ENCODE measurements around the gene DERA. TPM values are rescaled to one million over a fixed set of nuclear protein-coding genes. Genes with fewer than 3 reads are reported as not detected.
A peak's percentile ranks its signal among the peaks of the same experiment; 100 is the strongest.

Gene DERA
- polyA plus RNA-seq, 1 donor (not counting 4 experiments of a cell fraction or from before 2014, with no cell fraction given): 34.2 TPM

DNA sequence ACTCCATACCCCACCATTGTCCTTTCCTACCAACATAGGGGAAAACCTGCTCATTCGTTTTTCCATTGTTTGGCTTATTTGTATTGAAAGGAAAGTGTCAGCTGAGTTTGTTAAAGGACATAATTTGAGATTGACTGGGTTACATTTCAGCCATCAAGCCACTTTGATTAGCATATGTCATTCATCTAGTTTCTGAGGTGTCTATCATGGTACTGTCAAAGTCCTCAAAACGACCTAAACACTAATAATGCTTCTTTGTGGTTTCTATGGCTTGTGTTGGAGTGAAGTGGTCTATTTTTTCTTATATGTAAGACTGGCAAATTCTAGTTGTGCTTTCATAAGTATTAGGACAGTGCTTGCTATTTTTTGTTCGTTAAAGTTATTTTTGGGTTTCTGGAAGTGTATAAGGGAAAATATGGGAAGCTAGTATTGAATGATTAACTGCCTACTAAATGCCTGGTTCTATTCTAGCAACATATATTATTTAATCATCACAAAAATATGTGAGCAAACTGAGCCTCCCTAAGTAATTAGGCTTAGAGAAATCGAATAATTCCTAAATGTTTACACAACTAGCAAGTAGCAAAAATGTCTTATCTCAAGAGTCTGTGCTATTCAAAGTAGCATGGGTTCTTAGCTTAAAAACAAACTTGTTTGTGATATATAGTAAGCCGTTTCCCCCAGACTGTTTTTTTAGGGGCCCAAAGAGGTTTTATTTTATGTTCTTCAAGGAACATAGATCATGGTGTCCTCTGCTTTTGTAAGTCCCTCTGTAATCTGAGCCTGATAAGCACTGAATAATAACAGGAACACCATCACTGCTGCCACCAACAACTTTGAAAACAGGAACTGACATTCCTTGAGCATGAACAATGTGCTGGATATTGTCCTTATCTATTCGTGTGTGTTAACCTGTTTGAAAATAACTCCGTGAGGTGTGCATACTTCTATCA lies 67.1 kb downstream of the DERA start:
- Histone ChIP-seq H3K9me3 (ENCODE audit: control insufficient read depth, low read depth, low read length) (no peaks in the 10 kb centered on the region), H3K36me3 (ENCODE audit: control insufficient read depth in 2 of 2, extremely low read depth in 1 of 2, insufficient read depth in 2 of 2, low read length in 2 of 2) (peaks cover 0 to 8% of the 10 kb centered on the region in 2 experiments), H3K27me3 (ENCODE audit: control insufficient read depth, extremely low read depth, insufficient read depth, low read length) (no peaks in the 10 kb centered on the region), H3K9me1 (ENCODE audit: control insufficient read depth, extremely low read depth, insufficient read depth, low read length) (no peaks in the 10 kb centered on the region), H3K4me1 (ENCODE audit: control insufficient read depth, extremely low read depth, insufficient read depth, low read length) (peaks cover 18% of the 10 kb centered on the region), H3K27ac (ENCODE audit: control insufficient read depth, insufficient read depth, low read length) (no peak overlapping the region), H3K79me2 (ENCODE audit: control insufficient read depth, insufficient read depth, low read length) (no peaks in the 10 kb centered on the region), H2AFZ (ENCODE audit: control insufficient read depth, low read length) (no peak overlapping the region), H4K20me1 (ENCODE audit: control insufficient read depth, extremely low read depth, insufficient read depth, low read length) (no peaks in the 10 kb centered on the region), H3K9ac (ENCODE audit: control insufficient read depth, extremely low read depth, insufficient read depth, low read length) (no peak overlapping the region), H3K4me2 (ENCODE audit: control insufficient read depth, extremely low read depth, insufficient read depth, low read depth, low read length) (peak overlapping the region; percentile 29), H3K4me3 (ENCODE audit: control insufficient read depth in 2 of 3, extremely low read depth in 1 of 3, insufficient read depth in 2 of 3, low read depth in 1 of 3, low read length in 3 of 3) (no peak overlapping the region)
- TF ChIP-seq EZH2 (IDR thresholded peaks at IDR 0.05; ENCODE audit: low read length): no peak
- TF ChIP-seq, protein P1, sequence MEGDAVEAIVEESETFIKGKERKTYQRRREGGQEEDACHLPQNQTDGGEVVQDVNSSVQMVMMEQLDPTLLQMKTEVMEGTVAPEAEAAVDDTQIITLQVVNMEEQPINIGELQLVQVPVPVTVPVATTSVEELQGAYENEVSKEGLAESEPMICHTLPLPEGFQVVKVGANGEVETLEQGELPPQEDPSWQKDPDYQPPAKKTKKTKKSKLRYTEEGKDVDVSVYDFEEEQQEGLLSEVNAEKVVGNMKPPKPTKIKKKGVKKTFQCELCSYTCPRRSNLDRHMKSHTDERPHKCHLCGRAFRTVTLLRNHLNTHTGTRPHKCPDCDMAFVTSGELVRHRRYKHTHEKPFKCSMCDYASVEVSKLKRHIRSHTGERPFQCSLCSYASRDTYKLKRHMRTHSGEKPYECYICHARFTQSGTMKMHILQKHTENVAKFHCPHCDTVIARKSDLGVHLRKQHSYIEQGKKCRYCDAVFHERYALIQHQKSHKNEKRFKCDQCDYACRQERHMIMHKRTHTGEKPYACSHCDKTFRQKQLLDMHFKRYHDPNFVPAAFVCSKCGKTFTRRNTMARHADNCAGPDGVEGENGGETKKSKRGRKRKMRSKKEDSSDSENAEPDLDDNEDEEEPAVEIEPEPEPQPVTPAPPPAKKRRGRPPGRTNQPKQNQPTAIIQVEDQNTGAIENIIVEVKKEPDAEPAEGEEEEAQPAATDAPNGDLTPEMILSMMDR (optimal IDR thresholded peaks at IDR 0.05 in 1 of 3, IDR thresholded peaks at IDR 0.05 in 1 of 3, conservative IDR thresholded peaks at IDR 0.05 in 1 of 3; ENCODE audit: extremely low read depth in 1 of 3, insufficient read depth in 2 of 3, low read length in 3 of 3): no peak
- dilution Hi-C loops (cut with MboI; ENCODE audit: extremely low pct_ligation_motif_present, low sequenced_read_pairs): no loop called here
- DNase-seq (ENCODE audit: low read depth, low spot score) (peak; percentile 32), FAIRE-seq (no peak)

DNA sequence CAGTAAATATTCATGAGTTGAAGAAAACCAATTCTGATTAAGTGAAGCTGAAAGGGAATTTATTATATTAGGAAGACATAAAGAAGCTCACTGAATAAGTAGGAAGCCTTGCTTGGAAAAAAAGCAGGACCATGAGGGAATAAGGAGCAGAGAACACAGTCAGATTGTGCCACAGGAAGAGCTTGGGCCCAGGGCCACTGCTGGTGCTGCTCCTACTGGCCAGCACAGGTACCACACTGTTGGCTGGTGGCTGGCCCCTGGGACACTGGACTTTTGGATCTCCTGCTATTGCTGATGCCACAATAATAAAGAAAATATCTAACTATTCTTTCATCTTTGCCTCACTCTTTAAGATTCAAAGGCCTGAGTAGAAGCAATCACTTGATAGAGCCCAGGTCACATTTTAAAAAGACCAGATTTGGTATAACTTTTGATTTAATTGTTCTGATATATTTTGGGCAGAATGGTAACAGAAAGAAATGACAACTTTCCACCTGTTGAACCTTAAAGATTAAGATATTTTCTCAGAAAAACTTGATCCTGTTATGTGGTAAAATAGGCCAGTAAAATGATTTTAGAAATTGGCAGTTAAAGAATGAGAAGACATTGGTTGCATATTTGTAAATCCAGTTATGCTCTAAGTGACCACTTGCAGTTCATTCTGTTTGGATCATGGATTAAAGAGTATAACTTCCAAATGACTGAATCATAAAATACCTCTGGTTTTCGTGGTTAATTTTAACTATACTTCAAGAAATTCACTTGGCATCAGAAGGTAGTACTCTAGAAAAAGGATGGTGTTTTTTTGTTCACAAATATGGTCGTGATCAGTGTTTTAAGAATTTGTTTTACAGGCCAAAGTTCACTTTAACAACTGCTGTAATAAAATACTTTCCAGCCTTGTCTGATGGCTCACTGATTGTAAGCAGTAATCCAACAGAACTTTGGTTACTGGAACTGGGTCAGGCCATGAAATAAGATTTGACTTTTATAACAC lies 68.3 kb downstream of the DERA start:
- FAIRE-seq: no peak
- H3K4me2 ChIP-seq (ENCODE audit: control insufficient read depth, extremely low read depth, insufficient read depth, low read depth, low read length): peak overlapping the region; percentile 29
- no peak overlapping the region for H3K4me3 ChIP-seq (ENCODE audit: control insufficient read depth in 2 of 3, extremely low read depth in 1 of 3, insufficient read depth in 2 of 3, low read depth in 1 of 3, low read length in 3 of 3)
- H3K79me2 ChIP-seq (ENCODE audit: control insufficient read depth, insufficient read depth, low read length): no peaks in the 10 kb centered on the region
- peaks cover 18% of the 10 kb centered on the region for H3K4me1 ChIP-seq (ENCODE audit: control insufficient read depth, extremely low read depth, insufficient read depth, low read length)
- no peaks in the 10 kb centered on the region for H4K20me1 ChIP-seq (ENCODE audit: control insufficient read depth, extremely low read depth, insufficient read depth, low read length)
- DNase-seq (ENCODE audit: low read depth, low spot score): no peak
- peak overlapping the region; percentile 22 for H3K27ac ChIP-seq (ENCODE audit: control insufficient read depth, insufficient read depth, low read length)
- TF ChIP-seq, protein P1 (optimal IDR thresholded peaks at IDR 0.05 in 1 of 3, IDR thresholded peaks at IDR 0.05 in 1 of 3, conservative IDR thresholded peaks at IDR 0.05 in 1 of 3; ENCODE audit: extremely low read depth in 1 of 3, insufficient read depth in 2 of 3, low read length in 3 of 3): peak; percentile 67 to 77 (median 73)
- no peak for TF ChIP-seq EZH2 (IDR thresholded peaks at IDR 0.05; ENCODE audit: low read length)
- H3K9me3 ChIP-seq (ENCODE audit: control insufficient read depth, low read depth, low read length): no peaks in the 10 kb centered on the region
- no peaks in the 10 kb centered on the region for H3K27me3 ChIP-seq (ENCODE audit: control insufficient read depth, extremely low read depth, insufficient read depth, low read length)
- H3K36me3 ChIP-seq (ENCODE audit: control insufficient read depth in 2 of 2, extremely low read depth in 1 of 2, insufficient read depth in 2 of 2, low read length in 2 of 2): peaks cover 0 to 11% of the 10 kb centered on the region in 2 experiments
- no peak overlapping the region for H3K9ac ChIP-seq (ENCODE audit: control insufficient read depth, extremely low read depth, insufficient read depth, low read length)
- H3K9me1 ChIP-seq (ENCODE audit: control insufficient read depth, extremely low read depth, insufficient read depth, low read length): no peaks in the 10 kb centered on the region
- dilution Hi-C loops (cut with MboI; ENCODE audit: extremely low pct_ligation_motif_present, low sequenced_read_pairs): no loop called here
- no peak overlapping the region for H2AFZ ChIP-seq (ENCODE audit: control insufficient read depth, low read length)

All from keratinocyte (primary cell).